Fibroblast of the aortic adventitia (primary cell): ENCODE measurements around the gene LSS. TPM values are rescaled to one million over a fixed set of nuclear protein-coding genes. Genes with fewer than 3 reads are reported as not detected.

Experiments
- DNase-seq: peaks from one replicate; pipeline ENCODE4 v3.0.0-alpha.2; 2010; ENCODE audit warnings: low read depth
- H3K4me3 ChIP-seq: 2 replicates; pipeline ENCODE4 v1.5.1; 2011; ENCODE audit warnings: low read depth, mild to moderate bottlenecking, control low read depth, low read length, moderate library complexity
- total RNA-seq: library from RNA; depleted of rRNA; stranded (reverse); fragments of >200 nt; gene quantifications from 2 replicates; pipeline ENCODE4 v1.2.3, GENCODE V29; 2012; ENCODE audit warnings: low replicate concordance
- TF ChIP-seq, protein P1 (sequence below): IDR thresholded peaks from 2 replicates; pipeline ENCODE4 v1.5.1; 2011; ENCODE audit warnings: mild to moderate bottlenecking, low read length, control low read depth, inconsistent platforms; ENCODE audit not compliant: insufficient read depth

LSS gene
- total RNA-seq, 1 donor, result 67.2 TPM

DNA sequence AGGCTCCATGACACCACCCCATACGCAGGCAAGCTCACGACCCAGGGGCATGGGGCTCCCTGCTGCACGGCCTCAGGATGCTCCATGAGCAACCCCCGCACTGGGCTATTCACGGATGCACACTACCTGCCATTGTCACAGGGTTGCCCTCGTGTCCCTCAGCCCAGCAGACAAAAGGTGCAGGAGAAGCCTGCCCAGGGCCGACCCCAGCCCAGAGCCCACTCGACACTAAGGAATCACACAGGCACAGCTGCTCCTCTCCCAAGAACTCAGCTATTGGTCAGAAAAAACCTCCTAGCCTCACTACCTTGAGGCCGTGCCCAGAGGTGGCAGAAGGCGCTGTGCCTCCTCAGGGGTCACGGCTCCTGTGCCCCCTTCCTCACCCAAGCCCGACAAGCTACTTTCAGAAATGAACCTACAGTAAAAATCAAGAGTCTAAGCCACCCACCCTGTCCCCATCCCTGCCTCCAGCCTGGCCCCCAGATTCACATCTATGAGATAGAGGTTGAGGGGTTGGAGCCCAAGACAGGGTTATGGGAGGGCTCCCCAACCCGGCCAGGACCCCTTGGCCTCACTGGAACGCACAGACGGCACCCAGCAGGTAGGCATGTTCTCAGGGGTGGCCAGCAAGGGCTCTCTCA lies 38.0 kb downstream of the LSS start:
- TF ChIP-seq, protein P1, sequence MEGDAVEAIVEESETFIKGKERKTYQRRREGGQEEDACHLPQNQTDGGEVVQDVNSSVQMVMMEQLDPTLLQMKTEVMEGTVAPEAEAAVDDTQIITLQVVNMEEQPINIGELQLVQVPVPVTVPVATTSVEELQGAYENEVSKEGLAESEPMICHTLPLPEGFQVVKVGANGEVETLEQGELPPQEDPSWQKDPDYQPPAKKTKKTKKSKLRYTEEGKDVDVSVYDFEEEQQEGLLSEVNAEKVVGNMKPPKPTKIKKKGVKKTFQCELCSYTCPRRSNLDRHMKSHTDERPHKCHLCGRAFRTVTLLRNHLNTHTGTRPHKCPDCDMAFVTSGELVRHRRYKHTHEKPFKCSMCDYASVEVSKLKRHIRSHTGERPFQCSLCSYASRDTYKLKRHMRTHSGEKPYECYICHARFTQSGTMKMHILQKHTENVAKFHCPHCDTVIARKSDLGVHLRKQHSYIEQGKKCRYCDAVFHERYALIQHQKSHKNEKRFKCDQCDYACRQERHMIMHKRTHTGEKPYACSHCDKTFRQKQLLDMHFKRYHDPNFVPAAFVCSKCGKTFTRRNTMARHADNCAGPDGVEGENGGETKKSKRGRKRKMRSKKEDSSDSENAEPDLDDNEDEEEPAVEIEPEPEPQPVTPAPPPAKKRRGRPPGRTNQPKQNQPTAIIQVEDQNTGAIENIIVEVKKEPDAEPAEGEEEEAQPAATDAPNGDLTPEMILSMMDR, result no peak

DNA sequence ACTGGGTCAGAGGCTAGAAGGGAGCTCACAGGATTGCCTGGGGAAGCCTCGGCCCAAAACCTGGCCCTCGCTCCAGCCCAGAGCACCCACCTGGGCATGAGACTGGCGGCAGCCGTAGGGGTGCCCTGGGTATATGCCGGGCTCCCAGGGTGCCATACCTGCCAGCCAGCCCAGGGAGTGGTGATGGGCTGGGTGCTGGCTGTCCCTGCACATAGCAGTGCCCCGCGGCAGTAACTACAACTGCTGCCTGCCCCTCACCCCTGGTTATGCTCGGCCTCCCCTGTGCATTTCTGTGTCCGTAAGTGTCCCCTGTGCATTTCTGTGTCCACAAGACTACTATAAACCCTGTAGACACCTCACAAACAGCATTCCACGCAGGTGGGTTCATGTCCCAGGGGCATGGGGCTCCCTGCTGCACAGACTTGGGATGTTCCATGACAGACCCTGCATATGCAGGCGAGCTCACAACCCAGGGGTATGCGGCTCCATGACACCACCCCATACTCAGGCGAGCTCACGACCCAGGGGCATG lies 38.5 kb downstream of the LSS start:
- H3K4me3 ChIP-seq, result no peak overlapping the region
- DNase-seq, result no peak
- TF ChIP-seq, protein P1, result no peak

More for the DNA sequence above, 38.0 kb downstream of the LSS start:
- DNase-seq, result no peak
- no peak overlapping the region for H3K4me3 ChIP-seq

GRCh38 chr21:46189213-46189958 lies 39.2 kb downstream of the LSS start:
- DNase-seq, result peak; percentile 13

GRCh38 chr21:46188226-46189212 lies 40.1 kb downstream of the LSS start:
- DNase-seq, result peak; percentile 45
- no peak overlapping the region for H3K4me3 ChIP-seq
- TF ChIP-seq, protein P1, result no peak

More at GRCh38 chr21:46189213-46189958, 39.2 kb downstream of the LSS start:
- H3K4me3 ChIP-seq, result no peak overlapping the region
- TF ChIP-seq, protein P1, result no peak

- H3K4me3 ChIP-seq, result no peak overlapping the region
- TF ChIP-seq, protein P1, result no peak
- DNase-seq, result no peak
Measured at GRCh38 chr21:46187814-46188213, 40.8 kb downstream of the LSS start.

- DNase-seq, result no peak
- TF ChIP-seq, protein P1, result no peak
Measured at GRCh38 chr21:46187261-46187660, 41.3 kb downstream of the LSS start.

More at GRCh38 chr21:46187261-46187660, 41.3 kb downstream of the LSS start:
- no peak overlapping the region for H3K4me3 ChIP-seq
